Prostate gland (tissue), 2 donors: ENCODE results near the gene ZNF280C.
"Not testable (repeated sequence)": the region's sequence is repeated elsewhere in the genome, so short reads cannot be mapped to it uniquely, and the experiment has no call there.

Experiments used
- CTCF ChIP-seq, 4 experiments: fragments of 200-600 bp in 2 of 4; fragments of 450-650 bp in 2 of 4; sonication (generic) in 2 of 4; IDR thresholded peaks; 1 replicate in 3 of 4; 2 replicates in 1 of 4; pipeline ENCODE4 v1.5.1; 2016 to 2019; ENCODE audit warnings: antibody characterized with exemption in 4 of 4, mild to moderate bottlenecking in 2 of 4, moderate library complexity in 2 of 4
- POLR2A ChIP-seq: fragments of 450-650 bp; IDR thresholded peaks from one replicate; pipeline ENCODE4 v1.6.1; 2016; ENCODE audit warnings: antibody characterized with exemption, mild to moderate bottlenecking

GRCh38 chrX:130231184-130231583, 37.5 kb downstream of the ZNF280C start:
- not testable (repeated sequence) for TF ChIP-seq CTCF (IDR thresholded peaks at IDR 0.05); POLR2A
